A549 (cell line): ENCODE measurements around the gene PCDHA5. TPM values are rescaled to one million over a fixed set of nuclear protein-coding genes. Genes with fewer than 3 reads are reported as not detected.
"Not testable (repeated sequence)": the region's sequence is repeated elsewhere in the genome, so short reads cannot be mapped to it uniquely, and the experiment has no call there.

Experiments
- ATAC-seq, 2 experiments: fragments of 200-7000 bp in 1 of 2; fragments of >200 bp in 1 of 2; cut with Nextera tagmentation in 1 of 2; cut with Tn5 transposase in 1 of 2; 3 replicates each; pipeline versions ENCODE4 v1.8.0 to v1.9.1; 2018 to 2020; ENCODE audit warnings: mild to moderate bottlenecking in 1 of 2, moderate library complexity in 1 of 2
- CTCF ChIA-PET: fragments of 300-600 bp; sonication (Branson Sonifier 250); formaldehyde crosslinking; extraction: SDS; loops from one replicate; lab custom pipeline; 2021; ENCODE audit warnings: antibody characterized with exemption, inconsistent platforms; lab: Yijun Ruan, JAX
- POLR2A ChIA-PET: fragments of 350-600 bp; formaldehyde crosslinking; extraction: SDS; loops from one replicate; lab custom pipeline; 2021; ENCODE audit warnings: antibody characterized with exemption, inconsistent platforms; lab: Yijun Ruan, JAX
- DNase-seq, 2 experiments: peaks; one replicate each; pipeline versions ENCODE4 v3.0.0 to v3.0.0-alpha.2; 2011 to 2016; ENCODE audit warnings: low read depth in 1 of 2, low spot score in 1 of 2
- FAIRE-seq: peaks from 2 replicates; lab custom pipeline; 2011; peaks lifted over from hg19 to GRCh38; lab: Jason Lieb, UNC
- H3K27ac ChIP-seq, 2 experiments: fragments of >200 bp; sonication (Bioruptor Twin); formaldehyde crosslinking; 3 replicates each; pipeline ENCODE4 v1.5.1; 2016 to 2017
- H3K4me1 ChIP-seq: fragments of >200 bp; sonication (Bioruptor Twin); formaldehyde crosslinking; 3 replicates; pipeline ENCODE4 v1.6.1; 2016
- H3K4me2 ChIP-seq: fragments of >200 bp; sonication (Bioruptor Twin); formaldehyde crosslinking; 3 replicates; pipeline ENCODE4 v1.6.1; 2016
- H3K4me3 ChIP-seq: fragments of >200 bp; sonication (Bioruptor Twin); formaldehyde crosslinking; 3 replicates; pipeline ENCODE4 v1.5.1; 2016
- H3K9me3 ChIP-seq: fragments of >200 bp; sonication (Bioruptor Twin); formaldehyde crosslinking; 3 replicates; pipeline ENCODE4 v1.6.1; 2016
- CBX8 ChIP-seq: fragments of 200-600 bp; sonication (generic); IDR thresholded peaks from 2 replicates; pipeline ENCODE4 v1.6.1; 2016
- CEBPB ChIP-seq, 2 experiments: fragments of >200 bp in 1 of 2; sonication (Bioruptor Twin) in 1 of 2; formaldehyde crosslinking in 1 of 2; IDR thresholded peaks; 2 replicates each; pipeline ENCODE4 v1.6.1; 2012 to 2016
- CHD2 ChIP-seq: fragments of 150-350 bp; IDR thresholded peaks from 2 replicates; pipeline ENCODE4 v1.6.1; 2014; ENCODE audit warnings: low read length; ENCODE audit not compliant: partially characterized antibody
- FOXS1 ChIP-seq: fragments of 250-450 bp; sonication (Bioruptor Pico); IDR thresholded peaks from 2 replicates; pipeline ENCODE4 v1.5.0; 2020; ENCODE audit warnings: mild to moderate bottlenecking, moderate library complexity
- HOXA7 ChIP-seq: fragments of 250-450 bp; sonication (Bioruptor Pico); IDR thresholded peaks from 2 replicates; pipeline ENCODE4 v1.5.0; 2020; ENCODE audit warnings: mild to moderate bottlenecking, moderate library complexity
- JUN ChIP-seq, 2 experiments: fragments of >200 bp; sonication (Bioruptor Twin); formaldehyde crosslinking; IDR thresholded peaks; 2 replicates in 1 of 2; 3 replicates in 1 of 2; pipeline ENCODE4 v1.6.1; 2016 to 2017
- MAFK ChIP-seq: fragments of 450-650 bp; IDR thresholded peaks from 2 replicates; pipeline ENCODE4 v1.6.1; 2014; ENCODE audit not compliant: partially characterized antibody
- MYC ChIP-seq: IDR thresholded peaks from 2 replicates; pipeline ENCODE4 v1.6.1; 2012; ENCODE audit warnings: mild to moderate bottlenecking, inconsistent platforms, low read length, improper control_type of control experiment, borderline replicate concordance
- NFE2L2 ChIP-seq: fragments of 150-350 bp; conservative IDR thresholded peaks from 2 replicates; pipeline ENCODE4 v1.6.1; 2014; ENCODE audit warnings: low read length
- NPAS2 ChIP-seq: fragments of 250-450 bp; sonication (Bioruptor Pico); IDR thresholded peaks from 2 replicates; pipeline ENCODE4 v1.8.0; 2022; ENCODE audit warnings: mild to moderate bottlenecking, moderate library complexity, borderline replicate concordance
- RAD21 ChIP-seq, 2 experiments: fragments of >200 bp in 1 of 2; sonication (Bioruptor Twin) in 1 of 2; formaldehyde crosslinking in 1 of 2; IDR thresholded peaks in 1 of 2; conservative IDR thresholded peaks in 1 of 2; 2 replicates in 1 of 2; 3 replicates in 1 of 2; pipeline ENCODE4 v1.6.1; 2012 to 2018; ENCODE audit warnings: inconsistent platforms in 1 of 2
- RFX5 ChIP-seq: fragments of 450-650 bp; IDR thresholded peaks from 2 replicates; pipeline ENCODE4 v1.7.1; 2014; ENCODE audit warnings: antibody characterized with exemption, mild to moderate bottlenecking, moderate library complexity
- SREBF2 ChIP-seq: fragments of 450-650 bp; IDR thresholded peaks from 2 replicates; pipeline ENCODE4 v1.6.1; 2014; ENCODE audit warnings: mild to moderate bottlenecking, moderate library complexity
- TFCP2L1 ChIP-seq: fragments of 250-450 bp; sonication (Bioruptor Pico); IDR thresholded peaks from 2 replicates; pipeline ENCODE4 v1.5.0; 2021; ENCODE audit warnings: mild to moderate bottlenecking
- WGBS: methylation state at CpG from one replicate; pipeline ENCODE4 v1.1.6; 2017; ENCODE audit errors: missing lambda C conversion rate; 5-methylcytosine and 5-hydroxymethylcytosine counted together
- polyA plus RNA-seq, 4 experiments: library from polyadenylated mRNA; depleted of rRNA in 3 of 4; stranded (reverse); fragments of >200 nt; fragmentation: RNase III in 1 of 4; extraction: RNeasy Plus Mini Kit Qiagen cat#74134 plus additional on column Dnase treatment in 1 of 4; gene quantifications; 2 replicates in 3 of 4; 3 replicates in 1 of 4; pipeline ENCODE4 v1.2.3, GENCODE V29; 2011 to 2017

Gene PCDHA5
- polyA plus RNA-seq, 2 of the 4 experiments (the other 2 are of a cell fraction): 0.32 to 0.84 TPM

GRCh38 chr5:140842798-140843733 is 21.7 kb downstream of the PCDHA5 start:
- ATAC-seq: no peak

GRCh38 chr5:140848139-140849102 is 27.0 kb downstream of the PCDHA5 start, which contains the start of gene PCDHA9:
Gene PCDHA9, plus strand, starts transcription at chr5:140848382. Its CDS starts 114 bp downstream, at chr5:140848496.
- peak in 1 of 2 experiments; percentile 61; a peak in 3 of 6 replicates for ATAC-seq
- H3K27ac ChIP-seq, POLR2A ChIA-PET, DNase-seq, FAIRE-seq, H3K9me3 ChIP-seq, H3K4me1 ChIP-seq, H3K4me3 ChIP-seq, H3K4me2 ChIP-seq, CTCF ChIA-PET: not testable (repeated sequence)
- WGBS: 71% methylated on average over 38 of the region's 48 CpGs

More at GRCh38 chr5:140842798-140843733, 21.7 kb downstream of the PCDHA5 start:
- CTCF ChIA-PET: interaction anchor here (1.0 kb wide), 1 partner anchor 197 kb away, joined by 3 read pairs; no protein-coding TSS in a partner anchor
- no peak overlapping the region for H3K4me3 ChIP-seq
- 87% methylated on average over 82 of the region's 87 CpGs for WGBS
- TF ChIP-seq NFE2L2 (no peak), SREBF2 (no peak), RAD21 (conservative IDR thresholded peaks at IDR 0.05 in 1 of 2, IDR thresholded peaks at IDR 0.05 in 1 of 2) (no peak), FOXS1 (CRISPR knock-in tag) (no peak), MYC (no peak), MAFK (no peak), JUN (IDR thresholded peaks at IDR 0.05) (no peak), RFX5 (no peak), CEBPB (IDR thresholded peaks at IDR 0.05) (no peak)
- no peak for FAIRE-seq
- H3K27ac ChIP-seq: no peak overlapping the region
- no peak overlapping the region for H3K4me2 ChIP-seq
- H3K4me1 ChIP-seq: no peaks in the 10 kb centered on the region
- no peak for DNase-seq
- POLR2A ChIA-PET: no interaction called here
- H3K9me3 ChIP-seq: 0 out of 3 replicates have a peak, but pooled peaks cover 3% of the 10 kb centered on the region

GRCh38 chr5:140849831-140850634 is 28.6 kb downstream of the PCDHA5 start:
- H3K4me1 ChIP-seq, H3K9me3 ChIP-seq, H3K4me2 ChIP-seq, DNase-seq, POLR2A ChIA-PET, FAIRE-seq, H3K27ac ChIP-seq, ATAC-seq, H3K4me3 ChIP-seq: not testable (repeated sequence)
- WGBS: 91% methylated on average over 93 of the region's 101 CpGs
- CTCF ChIA-PET: interaction anchor here (1.3 kb wide), 1 partner anchor 10 kb away, joined by 3 read pairs; no protein-coding TSS in a partner anchor

GRCh38 chr5:140855772-140856674 is 34.6 kb downstream of the PCDHA5 start, which contains the start of gene PCDHA10:
Gene PCDHA10, plus strand, starts transcription at chr5:140855897. Its CDS starts 152 bp downstream, at chr5:140856049.
- ChIA-PET POLR2A (no interaction called here), CTCF (interaction anchor here (0.6 to 1.4 kb wide), 5 partner anchors 34 to 663 kb away, joined by 3 to 7 read pairs (median 3); partner anchors contain the start of genes PCDHA4 and PCDHA5)
- H3K9me3 ChIP-seq: peaks cover 11% of the 10 kb centered on the region; the same call in 2 of the 3 replicates
- FAIRE-seq (no peak), ATAC-seq (no peak), DNase-seq (peak in 1 of 2 experiments; percentile 18)
- no peak within 1 kb of the TSS for H3K4me2 ChIP-seq
- no peaks in the 10 kb centered on the region for H3K4me1 ChIP-seq
- H3K4me3 ChIP-seq: no peak within 1 kb of the TSS
- no peak within 1 kb of the TSS for H3K27ac ChIP-seq
- peak; percentile 61 for TF ChIP-seq MAFK
- no peak for TF ChIP-seq TFCP2L1 (CRISPR knock-in tag)
- TF ChIP-seq HOXA7 (CRISPR knock-in tag): no peak
- peak in 1 of 2 experiments; percentile 17; a peak in 1 of 5 replicates for TF ChIP-seq RAD21 (conservative IDR thresholded peaks at IDR 0.05 in 1 of 2, IDR thresholded peaks at IDR 0.05 in 1 of 2)
- TF ChIP-seq CBX8: no peak
- TF ChIP-seq CHD2: no peak
- no peak for TF ChIP-seq NPAS2 (CRISPR knock-in tag)
- 73% methylated on average over 43 of the region's 44 CpGs for whole genome bisulfite sequencing
